ENCODE data around the gene PRKCZ. TPM values are rescaled to one million over a fixed set of nuclear protein-coding genes. Genes with fewer than 3 reads are reported as not detected.

The PRKCZ gene
- total and polyA plus RNA-seq, 2 experiments from 2014 or later: 26.2 to 36.9 TPM

- no peaks in the 10 kb centered on the region for H3K27me3 ChIP-seq (ENCODE audit: insufficient read depth)
- peaks cover 6% of the 10 kb centered on the region; the same call in 1 of the 2 replicates for H3K36me3 ChIP-seq (ENCODE audit: insufficient read depth)
- H3K27ac ChIP-seq (ENCODE audit: low read depth): no peak overlapping the region
- no peak overlapping the region for H3K4me2 ChIP-seq
- DNase-seq (ENCODE audit: low spot score) (no peak), ATAC-seq (no peak)
- no peaks in the 10 kb centered on the region for H3K4me1 ChIP-seq (ENCODE audit: insufficient read depth)
- H3F3A ChIP-seq (replicated peaks; ENCODE audit: low read depth): no peaks in the 10 kb centered on the region
- TF ChIP-seq EZH2 (IDR thresholded peaks at IDR 0.05; ENCODE audit: low read depth, unreplicated experiment) (no peak), NANOG (IDR thresholded peaks at IDR 0.05; ENCODE audit: borderline replicate concordance) (no peak), ZNF462 (CRISPR knock-in tag; IDR thresholded peaks at IDR 0.05) (no peak), REST (IDR thresholded peaks at IDR 0.05; ENCODE audit: unreplicated experiment) (no peak), ZNF114 (CRISPR knock-in tag; IDR thresholded peaks at IDR 0.05) (no peak), POLR2AphosphoS5 (IDR thresholded peaks at IDR 0.05; ENCODE audit: low read depth) (no peak), ZNF331 (CRISPR knock-in tag; IDR thresholded peaks at IDR 0.05; ENCODE audit: low read depth) (no peak), ETS1 (IDR thresholded peaks at IDR 0.05) (no peak), CTCF (conservative IDR thresholded peaks at IDR 0.05; ENCODE audit: low read depth in 2 of 2) (no peak), EZH2phosphoT487 (IDR thresholded peaks at IDR 0.05; ENCODE audit: unreplicated experiment) (no peak)
- H3K4me3 ChIP-seq: no peak overlapping the region
- peaks cover 6% of the 10 kb centered on the region; the same call in 1 of the 2 replicates for H4K20me1 ChIP-seq (replicated peaks; ENCODE audit: insufficient read depth)
- H2AFZ ChIP-seq: no peak overlapping the region
- H3K4me3 Mint-ChIP-seq: no peak overlapping the region
- H3K79me2 ChIP-seq (replicated peaks; ENCODE audit: insufficient read depth): peaks cover 48% of the 10 kb centered on the region
- peaks cover 35% of the 10 kb centered on the region for H3K36me3 Mint-ChIP-seq (ENCODE audit: low read depth)
- H3K9me2 ChIP-seq (ENCODE audit: insufficient read depth): no peaks in the 10 kb centered on the region
- H3K4me1 Mint-ChIP-seq: peaks cover 6% of the 10 kb centered on the region
- H3K27ac Mint-ChIP-seq: no peak overlapping the region
- H3K9me3 Mint-ChIP-seq: no peaks in the 10 kb centered on the region; the same call in 2 of the 3 replicates
- H3K27me3 Mint-ChIP-seq (ENCODE audit: insufficient read depth, low read depth, poor library complexity): peaks cover 14% of the 10 kb centered on the region
Observed at GRCh38 chr1:2067393-2067792, 17.2 kb downstream of the PRKCZ start.
